Activated CD4-positive, alpha-beta T cell treated with anti-CD3 and anti-CD28 coated beads for 36 hours (primary cell): ENCODE results near the gene KCNE2. TPM values are rescaled to one million over a fixed set of nuclear protein-coding genes. Genes with fewer than 3 reads are reported as not detected.
"Not testable (repeated sequence)": the region's sequence is repeated elsewhere in the genome, so short reads cannot be mapped to it uniquely, and the experiment has no call there.

Experiments
- ATAC-seq: fragments of 200-7000 bp; cut with Tn5 transposase; one replicate; pipeline ENCODE4 v1.10.0; 2021; ENCODE audit warnings: mild to moderate bottlenecking, moderate library complexity
- CTCF ChIA-PET: fragments of 350-600 bp; sonication (Branson Sonifier 250); formaldehyde crosslinking; loops from one replicate; lab custom pipeline; 2021; ENCODE audit warnings: antibody characterized with exemption; lab: Charles Lee
- POLR2A ChIA-PET: fragments of 350-600 bp; sonication (Branson Sonifier 250); formaldehyde crosslinking; loops from one replicate; lab custom pipeline; 2021; ENCODE audit warnings: antibody characterized with exemption, inconsistent platforms; lab: Charles Lee
- DNase-seq: peaks from one replicate; pipeline ENCODE4 v3.0.0-alpha.2; 2020
- H3K27ac Mint-ChIP-seq: one replicate; pipeline ENCODE4 v1.8.0; 2021; ENCODE audit warnings: mixed read lengths
- H3K27me3 Mint-ChIP-seq: one replicate; pipeline ENCODE4 v1.8.0; 2021; ENCODE audit warnings: mixed read lengths
- H3K36me3 Mint-ChIP-seq: one replicate; pipeline ENCODE4 v1.8.0; 2021; ENCODE audit warnings: low read depth, mixed read lengths
- H3K4me1 Mint-ChIP-seq: one replicate; pipeline ENCODE4 v1.8.0; 2021; ENCODE audit warnings: mixed read lengths
- H3K4me3 Mint-ChIP-seq: one replicate; pipeline ENCODE4 v1.8.0; 2021; ENCODE audit warnings: mild to moderate bottlenecking, moderate library complexity, mixed read lengths
- H3K9me3 Mint-ChIP-seq: one replicate; pipeline ENCODE4 v1.8.0; 2021; ENCODE audit warnings: low read depth, mixed read lengths
- intact Hi-C, 2 experiments: fragments of 100-400 bp; cut with DNase I in 1 of 2; cut with micrococcal nuclease in 1 of 2; formaldehyde crosslinking; loops; one replicate each; pipeline versions ENCODE4 v1.14.2 to v1.15.1; 2022 to 2024; cut with DNase I, micrococcal nuclease
- total RNA-seq, 2 experiments: library from RNA; stranded (reverse); gene quantifications; one replicate each; pipeline ENCODE4 v1.2.3, GENCODE V29; 2021

The KCNE2 gene
- total RNA-seq, 2 experiments from 2014 or later: not detected

DNA sequence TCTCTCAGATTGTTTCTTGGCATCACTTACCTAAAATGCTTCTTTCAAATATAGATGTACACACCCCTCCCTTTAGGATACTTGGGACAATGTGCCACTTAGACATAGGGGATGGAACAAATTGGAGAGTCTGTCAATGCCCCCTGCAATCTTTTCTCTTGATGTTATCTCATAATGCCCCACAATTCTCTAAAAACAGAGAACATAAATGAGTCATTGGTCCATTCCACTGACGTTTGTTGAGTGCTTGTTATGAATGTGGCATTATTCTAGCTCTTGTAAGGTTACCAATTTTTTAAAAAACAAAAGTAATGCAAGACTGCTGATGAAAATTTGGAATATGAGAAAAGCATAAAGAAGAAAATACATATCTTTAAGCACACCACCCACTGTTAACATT, 5.9 kb downstream of the KCNE2 start:
- intact Hi-C loops: no loop called here
- peak; percentile 39 for ATAC-seq
- Mint-ChIP-seq H3K4me3 (no peak overlapping the region), H3K4me1 (no peaks in the 10 kb centered on the region), H3K9me3 (no peaks in the 10 kb centered on the region), H3K36me3 (no peaks in the 10 kb centered on the region), H3K27me3 (peaks cover 5% of the 10 kb centered on the region), H3K27ac (no peak overlapping the region)
- DNase-seq: no peak
- POLR2A ChIA-PET: no interaction called here
- CTCF ChIA-PET: interaction anchor here (0.7 to 1.0 kb wide), 2 partner anchors 231 to 246 kb away, joined by 3 to 4 read pairs; partner anchors contain the start of gene RCAN1

DNA sequence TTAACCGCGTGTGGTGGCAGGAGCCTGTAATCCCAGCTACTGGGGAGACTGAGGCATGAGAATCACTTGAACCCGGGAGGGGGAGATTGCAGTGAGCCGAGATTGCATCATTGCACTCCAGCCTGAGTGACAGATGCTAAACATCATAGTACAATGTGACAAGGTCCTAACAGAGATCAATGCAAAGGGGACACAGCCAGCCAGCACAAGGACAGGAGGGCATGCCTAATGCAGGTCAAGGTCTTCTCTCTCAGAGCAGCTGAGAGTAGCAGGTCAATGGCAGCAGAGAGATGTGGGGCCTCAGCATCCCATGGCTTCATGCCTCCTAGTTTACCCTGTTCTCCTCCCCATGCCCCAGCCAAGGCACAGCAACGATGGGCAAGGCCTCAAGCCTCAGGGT, 8.5 kb downstream of the KCNE2 start:
- Mint-ChIP-seq H3K4me1 (no peaks in the 10 kb centered on the region), H3K27ac (no peak overlapping the region), H3K4me3 (no peak overlapping the region), H3K36me3 (no peaks in the 10 kb centered on the region), H3K9me3 (no peaks in the 10 kb centered on the region), H3K27me3 (peaks cover 5% of the 10 kb centered on the region)
- ATAC-seq (no peak), DNase-seq (no peak)
- ChIA-PET POLR2A (no interaction called here), CTCF (interaction anchor here (0.6 to 2.1 kb wide), 3 partner anchors 10 to 256 kb away, joined by 3 to 9 read pairs (median 4); no protein-coding TSS in a partner anchor)
- intact Hi-C loops: no loop called here

- H3K9me3 Mint-ChIP-seq, intact Hi-C loops, ATAC-seq, H3K36me3 Mint-ChIP-seq, CTCF ChIA-PET, H3K4me1 Mint-ChIP-seq, H3K4me3 Mint-ChIP-seq, DNase-seq, H3K27ac Mint-ChIP-seq, H3K27me3 Mint-ChIP-seq, POLR2A ChIA-PET: not testable (repeated sequence)
These were observed 10.7 kb downstream of the KCNE2 start for GRCh38 chr21:34374462-34374861.

DNA sequence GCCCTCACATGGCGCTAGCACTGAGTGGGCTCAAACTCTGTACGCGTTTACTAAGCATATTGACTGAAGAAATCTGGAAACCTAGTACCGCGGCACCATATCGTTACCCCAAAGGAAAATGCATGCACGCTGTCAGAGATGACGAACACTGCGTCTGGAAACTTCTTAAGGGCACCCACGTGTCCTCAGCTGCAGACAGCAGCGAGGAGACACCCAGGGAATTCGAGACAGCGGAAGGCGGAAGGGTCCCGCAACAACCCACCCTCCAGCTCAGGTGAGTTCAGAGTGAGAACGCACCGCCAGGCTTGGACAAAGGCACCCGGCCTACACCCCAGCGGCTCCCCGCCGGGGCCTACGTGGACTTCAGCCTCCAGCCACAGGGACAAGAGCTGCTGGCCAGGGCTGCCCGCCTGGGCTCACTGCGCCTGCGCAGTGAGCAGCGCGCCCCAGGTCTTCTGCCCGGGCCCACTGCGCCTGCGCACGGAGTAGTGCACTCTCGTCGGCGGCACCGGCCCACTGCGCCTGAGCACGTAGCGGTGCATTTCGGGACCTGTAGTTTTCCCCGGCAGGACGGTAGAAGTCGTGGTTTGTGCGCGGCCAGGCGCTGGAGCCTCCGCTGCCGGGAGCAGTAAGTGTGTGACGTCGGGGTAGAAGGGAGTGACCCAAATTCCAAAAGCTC, 11.3 kb downstream of the KCNE2 start, which contains the start of gene SMIM11:
Gene SMIM11 (plus strand): TSS at position 568 of the 679 bp plus-strand sequence. CDS start 3,998 bp downstream, outside the sequence.
- POLR2A ChIA-PET, H3K4me3 Mint-ChIP-seq, DNase-seq, H3K27me3 Mint-ChIP-seq, H3K27ac Mint-ChIP-seq, H3K36me3 Mint-ChIP-seq, CTCF ChIA-PET, H3K4me1 Mint-ChIP-seq, intact Hi-C loops, H3K9me3 Mint-ChIP-seq: not testable (repeated sequence)
- peak; percentile 98 for ATAC-seq

DNA sequence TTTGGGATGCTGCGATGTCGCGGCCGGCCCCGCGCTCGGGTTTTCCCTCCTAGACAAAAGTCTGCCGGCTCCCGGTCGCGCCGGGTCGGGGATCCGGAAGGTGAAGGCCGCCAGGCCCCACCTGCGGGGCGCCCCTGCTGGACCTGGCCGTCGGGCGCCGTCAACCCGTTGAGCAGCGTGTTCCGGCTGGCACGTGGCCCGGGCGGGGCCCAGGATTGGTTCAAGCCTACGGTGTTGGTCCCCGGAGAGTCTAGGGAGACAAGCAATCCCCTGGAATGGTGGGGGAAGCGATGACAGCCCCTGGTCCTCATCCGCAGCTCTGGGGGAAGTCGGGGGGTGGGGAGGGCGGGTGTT, 11.8 kb downstream of the KCNE2 start:
- H3K4me1 Mint-ChIP-seq, H3K9me3 Mint-ChIP-seq, CTCF ChIA-PET, DNase-seq, H3K36me3 Mint-ChIP-seq, intact Hi-C loops, H3K27ac Mint-ChIP-seq, POLR2A ChIA-PET, H3K4me3 Mint-ChIP-seq, H3K27me3 Mint-ChIP-seq: not testable (repeated sequence)
- peak; percentile 84 for ATAC-seq

DNA sequence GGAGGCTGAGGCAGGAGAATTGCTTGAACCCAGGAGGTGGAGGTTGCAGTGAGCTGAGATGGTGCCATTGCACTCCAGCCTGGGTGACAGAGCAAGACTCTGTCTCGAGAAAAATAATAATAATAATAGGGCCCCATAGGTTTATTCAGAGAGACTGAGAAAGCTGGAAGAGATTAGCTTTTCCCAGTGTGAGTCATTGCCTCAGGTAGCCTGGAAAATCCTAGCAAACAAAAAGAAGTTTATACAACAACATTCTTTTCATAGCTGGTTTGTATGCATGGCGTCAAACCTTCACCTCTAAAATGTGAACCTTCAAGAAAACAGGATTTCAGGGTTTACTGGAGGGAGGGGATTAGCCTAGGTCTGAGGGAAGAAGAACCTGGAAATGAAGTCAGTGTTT, 19.3 kb downstream of the KCNE2 start:
- ATAC-seq, H3K27ac Mint-ChIP-seq, DNase-seq, H3K36me3 Mint-ChIP-seq, H3K4me3 Mint-ChIP-seq, POLR2A ChIA-PET, H3K27me3 Mint-ChIP-seq, H3K4me1 Mint-ChIP-seq, intact Hi-C loops, CTCF ChIA-PET, H3K9me3 Mint-ChIP-seq: not testable (repeated sequence)

- DNase-seq, H3K4me1 Mint-ChIP-seq, POLR2A ChIA-PET, H3K4me3 Mint-ChIP-seq, H3K9me3 Mint-ChIP-seq, H3K27ac Mint-ChIP-seq, H3K36me3 Mint-ChIP-seq, H3K27me3 Mint-ChIP-seq, CTCF ChIA-PET, intact Hi-C loops: not testable (repeated sequence)
- ATAC-seq: peak; percentile 92
These were observed 20.1 kb downstream of the KCNE2 start for GRCh38 chr21:34383724-34384415.

- H3K9me3 Mint-ChIP-seq, DNase-seq, ATAC-seq, POLR2A ChIA-PET, H3K27me3 Mint-ChIP-seq, intact Hi-C loops, H3K4me1 Mint-ChIP-seq, CTCF ChIA-PET, H3K4me3 Mint-ChIP-seq, H3K27ac Mint-ChIP-seq, H3K36me3 Mint-ChIP-seq: not testable (repeated sequence)
These were observed 36.7 kb downstream of the KCNE2 start for GRCh38 chr21:34400522-34400921.

DNA sequence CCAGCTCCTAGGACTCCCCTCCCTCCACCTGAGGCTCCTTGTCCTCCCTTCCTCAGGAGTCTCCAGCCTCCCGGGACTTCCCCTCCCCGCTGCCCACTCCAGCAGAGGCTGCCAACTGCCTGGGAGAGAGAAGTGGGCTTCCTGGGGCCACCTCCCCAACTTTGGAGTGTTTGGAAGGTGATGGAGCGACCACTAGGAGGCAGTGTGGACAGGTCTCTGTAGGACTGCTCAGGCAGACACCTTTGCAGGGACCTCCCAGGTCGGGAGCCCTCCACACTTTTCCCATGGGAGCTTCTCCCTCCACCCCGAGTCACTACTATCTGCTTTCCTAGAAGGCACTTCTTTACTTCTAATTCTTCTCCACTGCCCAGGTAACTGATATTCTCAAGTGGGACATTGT, 40.9 kb downstream of the KCNE2 start:
- DNase-seq, CTCF ChIA-PET, POLR2A ChIA-PET, H3K36me3 Mint-ChIP-seq, ATAC-seq, H3K9me3 Mint-ChIP-seq, H3K27ac Mint-ChIP-seq, H3K4me3 Mint-ChIP-seq, H3K4me1 Mint-ChIP-seq, H3K27me3 Mint-ChIP-seq, intact Hi-C loops: not testable (repeated sequence)

GRCh38 chr21:34405686-34406085, 41.9 kb downstream of the KCNE2 start:
- H3K4me1 Mint-ChIP-seq, POLR2A ChIA-PET, DNase-seq, H3K4me3 Mint-ChIP-seq, H3K36me3 Mint-ChIP-seq, ATAC-seq, CTCF ChIA-PET, H3K9me3 Mint-ChIP-seq, intact Hi-C loops, H3K27ac Mint-ChIP-seq, H3K27me3 Mint-ChIP-seq: not testable (repeated sequence)

DNA sequence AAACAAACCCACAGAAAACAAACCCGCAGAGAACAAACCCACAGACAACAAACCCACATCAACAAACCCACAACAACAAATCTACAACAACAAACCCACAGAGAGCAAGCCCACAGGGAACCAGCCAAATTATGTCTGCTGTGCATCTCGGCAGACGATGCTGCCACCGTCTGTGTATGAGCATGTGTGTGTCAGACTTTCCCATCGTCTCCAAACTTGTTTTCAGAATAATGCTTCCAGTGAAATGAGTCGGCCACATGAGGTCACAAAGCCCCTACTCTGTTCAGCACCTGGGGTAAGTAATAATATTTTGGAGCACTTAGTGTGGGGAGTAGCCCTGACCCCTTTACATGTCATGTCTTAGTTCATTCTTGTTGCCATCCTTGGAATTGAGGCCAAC, 42.3 kb downstream of the KCNE2 start:
- DNase-seq, intact Hi-C loops, H3K4me3 Mint-ChIP-seq, H3K27ac Mint-ChIP-seq, H3K27me3 Mint-ChIP-seq, H3K36me3 Mint-ChIP-seq, POLR2A ChIA-PET, CTCF ChIA-PET, H3K4me1 Mint-ChIP-seq, H3K9me3 Mint-ChIP-seq: not testable (repeated sequence)
- peak; percentile 58 for ATAC-seq

GRCh38 chr21:34406676-34407075, 42.9 kb downstream of the KCNE2 start:
- H3K9me3 Mint-ChIP-seq, POLR2A ChIA-PET, DNase-seq, ATAC-seq, H3K27ac Mint-ChIP-seq, H3K4me3 Mint-ChIP-seq, CTCF ChIA-PET, H3K4me1 Mint-ChIP-seq, H3K36me3 Mint-ChIP-seq, intact Hi-C loops, H3K27me3 Mint-ChIP-seq: not testable (repeated sequence)
